GM21723 (cell line): ENCODE measurements around the gene PRSS36.
A peak's percentile ranks its signal among the peaks of the same experiment; 100 is the strongest.
"Not testable (repeated sequence)": the region's sequence is repeated elsewhere in the genome, so short reads cannot be mapped to it uniquely, and the experiment has no call there.

Experiments used
- ATAC-seq: cut with Tn5 transposase; IDR thresholded peaks from one replicate; pipeline ENCODE4 v1.9.1; 2021; ENCODE audit warnings: mild to moderate bottlenecking, moderate library complexity; ENCODE audit not compliant: unreplicated experiment

The PRSS36 gene

DNA sequence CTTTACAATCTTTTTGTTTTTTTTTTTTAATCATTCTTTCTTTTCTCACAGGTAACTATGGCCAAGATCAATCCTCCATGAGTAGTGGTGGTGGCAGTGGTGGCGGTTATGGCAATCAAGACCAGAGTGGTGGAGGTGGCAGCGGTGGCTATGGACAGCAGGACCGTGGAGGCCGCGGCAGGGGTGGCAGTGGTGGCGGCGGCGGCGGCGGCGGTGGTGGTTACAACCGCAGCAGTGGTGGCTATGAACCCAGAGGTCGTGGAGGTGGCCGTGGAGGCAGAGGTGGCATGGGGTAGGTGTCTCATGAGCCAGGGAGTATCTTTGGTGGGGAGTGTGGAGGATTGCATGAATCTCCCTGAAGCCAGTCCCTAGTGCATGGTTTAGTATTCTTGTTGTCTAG lies 35.0 kb upstream of the PRSS36 start:
- ATAC-seq: no peak

DNA sequence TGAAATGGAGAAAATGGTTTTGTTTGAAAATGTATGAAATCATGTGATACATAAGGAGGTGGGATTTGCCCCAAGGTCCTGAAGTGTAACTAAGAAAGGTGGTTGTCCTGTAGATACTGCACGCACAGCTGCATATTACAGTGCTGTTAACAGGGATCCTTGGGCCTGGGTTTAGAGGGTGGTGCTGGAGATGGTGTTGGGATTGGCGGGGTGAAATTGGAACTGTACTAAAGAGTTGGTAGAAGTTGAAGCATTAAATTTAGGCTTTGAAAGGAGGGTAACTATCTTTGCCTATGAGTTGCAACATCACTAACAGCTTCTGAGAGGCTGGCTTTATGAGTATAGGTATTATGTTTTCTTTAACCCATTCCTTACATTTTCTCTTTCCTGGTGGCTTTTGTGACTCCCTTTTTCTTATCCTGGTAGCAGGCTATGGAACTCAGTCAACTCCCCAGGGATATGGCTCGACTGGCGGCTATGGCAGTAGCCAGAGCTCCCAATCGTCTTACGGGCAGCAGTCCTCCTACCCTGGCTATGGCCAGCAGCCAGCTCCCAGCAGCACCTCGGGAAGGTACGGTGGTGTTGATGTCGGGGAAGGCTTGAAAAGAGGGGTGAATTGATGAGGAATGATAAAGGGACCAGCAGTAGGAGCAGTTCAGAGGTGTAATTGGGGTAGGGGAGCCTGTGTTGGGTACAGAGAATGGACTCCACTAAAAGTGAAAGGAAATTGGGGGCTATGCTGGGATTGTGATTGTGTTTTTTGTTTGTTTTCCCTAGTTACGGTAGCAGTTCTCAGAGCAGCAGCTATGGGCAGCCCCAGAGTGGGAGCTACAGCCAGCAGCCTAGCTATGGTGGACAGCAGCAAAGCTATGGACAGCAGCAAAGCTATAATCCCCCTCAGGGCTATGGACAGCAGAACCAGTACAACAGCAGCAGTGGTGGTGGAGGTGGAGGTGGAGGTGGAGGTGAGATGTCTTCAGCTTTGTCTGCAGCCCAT lies 33.9 kb upstream of the PRSS36 start:
- ATAC-seq: no peak

DNA sequence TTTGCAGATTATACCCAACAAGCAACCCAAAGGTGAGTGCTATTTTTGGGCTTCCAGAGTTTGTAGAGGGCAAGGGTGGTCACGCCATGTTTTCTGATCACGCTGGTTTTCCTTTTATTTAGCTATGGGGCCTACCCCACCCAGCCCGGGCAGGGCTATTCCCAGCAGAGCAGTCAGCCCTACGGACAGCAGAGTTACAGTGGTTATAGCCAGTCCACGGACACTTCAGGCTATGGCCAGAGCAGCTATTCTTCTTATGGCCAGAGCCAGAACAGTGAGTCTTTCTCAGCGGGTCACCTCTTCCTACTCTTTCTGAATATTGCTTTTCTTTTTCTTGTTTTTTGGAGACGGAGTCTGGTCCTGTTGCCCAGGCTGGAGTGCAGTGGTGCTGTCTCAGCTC lies 32.5 kb upstream of the PRSS36 start:
- no peak for ATAC-seq

DNA sequence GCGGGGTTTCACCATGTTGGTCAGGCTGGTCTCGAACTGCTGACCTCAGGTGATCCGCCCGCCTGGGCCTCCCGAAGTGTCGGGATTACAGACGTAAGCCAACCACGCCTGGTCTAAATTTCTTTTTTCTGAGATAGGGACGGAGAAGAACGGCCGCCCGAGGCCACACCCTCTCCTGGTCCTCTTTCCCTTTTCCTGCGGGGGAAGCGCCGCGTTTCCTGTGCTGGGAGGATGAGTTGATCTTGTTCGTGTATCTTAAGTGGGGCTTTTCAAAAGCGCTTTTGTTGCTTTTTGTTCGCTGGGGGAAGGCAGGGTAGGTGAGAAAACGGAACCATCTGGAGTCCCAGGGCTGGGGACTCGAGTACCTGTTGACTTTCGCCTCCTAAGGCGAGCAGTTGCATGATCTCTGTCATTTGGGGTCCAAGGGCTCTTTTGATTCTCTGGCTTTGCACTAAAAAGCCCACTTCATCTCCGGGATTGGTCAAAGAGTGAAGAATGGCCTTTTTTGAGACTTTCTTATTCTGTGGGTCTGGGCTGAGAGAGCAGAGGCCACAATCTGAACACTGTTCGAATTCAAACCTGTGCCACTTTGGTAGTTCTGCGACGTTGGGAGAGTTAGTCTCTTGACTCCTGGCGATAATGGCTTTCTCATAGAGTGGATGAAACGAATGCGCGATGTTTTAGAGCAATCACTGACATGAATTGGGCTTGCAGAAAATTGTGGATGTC lies 31.4 kb upstream of the PRSS36 start:
- ATAC-seq: no peak

DNA sequence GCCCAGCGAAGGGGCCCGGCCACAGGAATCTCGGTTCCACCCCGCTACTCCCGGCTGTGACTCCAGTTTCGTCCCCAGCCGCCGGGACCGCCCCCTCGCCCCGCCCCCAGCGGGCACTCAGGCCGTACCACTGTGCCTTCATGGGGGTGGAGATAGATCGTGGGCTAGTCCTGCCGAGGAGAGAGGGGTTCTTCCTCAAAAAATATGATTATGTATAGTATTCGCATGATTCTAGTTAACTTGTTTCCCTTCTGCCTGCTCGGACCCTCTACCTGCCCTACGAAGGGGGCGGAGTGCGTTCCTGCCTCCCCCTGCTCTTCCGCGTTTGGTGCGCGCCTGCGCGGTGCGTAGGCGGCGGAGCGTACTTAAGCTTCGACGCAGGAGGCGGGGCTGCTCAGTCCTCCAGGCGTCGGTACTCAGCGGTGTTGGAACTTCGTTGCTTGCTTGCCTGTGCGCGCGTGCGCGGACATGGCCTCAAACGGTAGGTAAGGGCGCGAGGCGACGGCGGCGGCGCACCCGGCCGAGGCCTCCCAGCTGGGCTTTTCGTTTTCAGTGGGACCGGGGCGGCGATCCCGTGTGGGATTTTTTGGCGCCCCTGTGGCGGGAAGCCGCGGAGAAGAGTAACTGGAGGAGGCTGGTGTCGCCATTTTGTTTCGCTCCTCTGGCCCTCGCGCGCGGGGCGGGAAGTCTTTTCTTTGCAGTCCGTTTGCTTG lies 30.0 kb upstream of the PRSS36 start, which contains the start of gene FUS:
Gene FUS, plus strand, starts transcription at position 393 of the 713 bp plus-strand sequence. Its CDS starts 76 bp downstream, at position 469.
- peak; percentile 53 for ATAC-seq

DNA sequence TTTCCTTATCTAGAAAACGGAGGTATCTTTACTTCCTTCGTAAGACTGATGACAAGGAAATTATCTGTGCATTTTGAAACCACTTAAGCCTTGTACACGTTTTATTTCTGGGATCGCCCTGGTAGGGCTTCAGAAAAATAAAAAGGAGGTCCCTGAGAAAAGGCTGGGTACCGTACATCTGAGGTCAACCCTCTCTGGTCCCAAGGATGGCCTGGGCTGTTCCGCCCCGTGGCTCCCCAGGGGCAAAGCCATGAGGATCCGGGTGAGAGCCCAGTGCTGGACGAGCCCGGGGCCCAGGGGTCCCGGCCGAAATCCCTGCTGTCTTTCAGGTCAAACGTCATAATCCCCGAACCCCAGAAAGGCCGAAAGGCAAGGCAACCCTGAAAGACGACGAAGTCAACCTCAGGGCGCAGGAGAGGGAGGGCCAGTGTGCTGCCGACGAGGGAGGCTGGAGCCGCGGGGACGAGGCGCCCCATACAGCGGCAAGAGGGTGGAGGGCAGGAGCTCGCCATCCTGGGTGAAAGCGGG lies 29.4 kb upstream of the PRSS36 start:
- peak; percentile 2 for ATAC-seq

DNA sequence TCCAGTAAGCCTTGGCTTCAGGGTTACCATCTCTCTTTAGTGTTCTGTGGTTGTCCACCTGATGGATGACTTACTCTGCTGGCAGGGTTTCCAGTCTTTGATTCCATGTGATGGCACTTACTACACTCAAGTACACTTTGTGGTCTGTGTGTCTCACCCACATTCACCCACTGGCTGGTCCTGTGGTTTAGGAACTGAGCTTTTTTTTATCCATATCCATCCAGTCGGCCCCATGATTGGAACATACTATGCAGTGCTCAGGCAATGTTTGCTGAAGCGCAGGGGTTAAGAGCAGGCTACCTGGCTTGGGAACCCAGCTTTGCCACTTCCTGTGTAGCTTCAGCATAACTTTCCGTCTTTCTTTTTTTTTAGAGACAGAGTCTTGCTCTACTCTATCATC lies 27.3 kb upstream of the PRSS36 start:
- ATAC-seq: no peak

DNA sequence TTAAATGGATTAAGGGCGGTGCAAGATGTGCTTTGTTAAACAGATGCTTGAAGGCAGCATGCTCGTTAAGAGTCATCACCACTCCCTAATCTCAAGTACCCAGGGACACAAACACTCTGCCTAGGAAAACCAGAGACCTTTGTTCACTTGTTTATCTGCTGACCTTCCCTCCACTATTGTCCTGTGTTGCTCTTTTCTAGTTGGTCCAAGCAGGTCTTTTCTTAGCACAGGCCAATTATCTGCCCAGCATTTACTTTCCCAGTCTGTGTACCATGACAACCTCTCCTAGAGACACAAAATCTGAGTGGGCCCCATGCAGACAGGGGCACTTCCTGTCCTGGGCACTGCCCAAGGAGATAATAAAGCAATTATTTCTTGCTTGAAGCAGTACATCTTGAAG lies 20.2 kb upstream of the PRSS36 start:
- ATAC-seq: not testable (repeated sequence)

DNA sequence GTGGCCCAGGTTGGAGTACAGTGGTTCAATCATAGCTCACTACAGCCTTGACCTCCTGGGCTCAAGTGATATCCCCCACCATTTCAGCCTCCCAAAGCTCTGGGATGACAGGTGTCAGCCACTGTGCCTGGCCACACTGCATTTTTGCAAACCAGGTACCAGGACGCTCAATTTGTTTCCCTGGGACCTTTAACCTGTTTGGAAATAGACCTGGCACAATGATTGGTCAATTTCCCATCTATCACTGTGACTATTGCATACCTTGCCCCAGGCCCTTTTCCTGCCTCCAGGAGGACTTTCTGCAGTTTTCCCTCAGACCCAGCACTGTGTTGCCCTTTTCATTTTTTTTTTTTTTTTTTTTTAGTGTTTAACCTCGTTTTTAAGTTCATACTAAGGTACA lies 19.0 kb upstream of the PRSS36 start:
- no peak for ATAC-seq

DNA sequence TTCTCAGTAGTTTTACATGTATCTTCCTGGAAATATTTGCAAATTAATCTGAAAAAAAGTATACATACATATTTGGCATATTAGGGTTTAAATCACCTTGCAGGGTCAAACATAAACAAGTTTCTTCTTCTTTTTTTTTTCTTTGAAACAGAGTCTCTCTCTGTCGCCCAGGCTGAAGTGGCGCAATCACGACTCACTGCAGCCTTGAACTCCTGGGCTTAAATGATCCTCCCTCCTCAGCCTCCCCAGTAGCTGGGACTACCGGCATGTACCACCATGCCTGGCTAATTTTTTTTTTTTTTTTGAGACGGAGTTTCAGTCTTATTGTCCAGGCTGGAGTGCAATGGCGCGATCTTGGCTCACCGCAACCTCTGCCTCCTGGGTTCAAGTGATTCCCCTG lies 17.4 kb upstream of the PRSS36 start:
- ATAC-seq: no peak

DNA sequence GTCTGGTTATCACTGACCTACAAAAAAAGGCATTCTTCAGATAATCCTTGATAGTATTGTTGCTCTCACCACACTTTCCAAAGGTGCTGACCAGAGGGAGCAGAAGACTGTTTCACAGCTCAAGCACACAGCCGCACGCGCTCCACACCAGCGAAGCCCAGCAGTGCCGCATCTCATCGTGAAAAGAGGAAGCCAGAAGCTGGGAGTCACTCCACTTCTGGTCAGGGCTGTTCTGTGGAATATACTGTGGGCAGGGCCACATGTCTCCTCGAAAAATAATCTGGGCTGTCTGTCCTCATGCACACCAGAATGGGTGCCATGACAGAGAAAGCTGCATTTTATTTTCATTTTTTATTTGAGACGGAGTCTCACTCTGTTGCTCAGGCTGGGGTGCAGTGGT lies 7.3 kb upstream of the PRSS36 start:
- ATAC-seq: no peak

DNA sequence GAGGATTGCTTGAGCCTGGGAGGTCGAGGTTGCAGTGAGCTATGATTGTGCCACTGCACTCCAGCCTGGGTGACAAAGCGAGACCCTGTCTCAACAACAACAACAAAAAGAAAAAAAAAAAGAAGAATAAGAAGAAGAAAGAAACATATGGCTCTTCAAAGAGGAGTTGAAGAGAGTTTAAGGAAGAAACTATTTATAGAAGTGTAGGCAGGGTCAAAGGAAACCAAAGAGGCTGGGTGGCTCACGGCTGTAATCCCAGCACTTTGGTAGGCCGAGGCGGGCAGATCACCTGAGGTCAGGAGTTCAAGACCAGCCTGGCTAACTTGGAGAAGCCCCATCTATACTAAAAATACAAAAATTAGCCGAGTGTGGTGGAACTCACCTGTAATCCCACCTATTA lies 1.1 kb upstream of the PRSS36 start:
- not testable (repeated sequence) for ATAC-seq

DNA sequence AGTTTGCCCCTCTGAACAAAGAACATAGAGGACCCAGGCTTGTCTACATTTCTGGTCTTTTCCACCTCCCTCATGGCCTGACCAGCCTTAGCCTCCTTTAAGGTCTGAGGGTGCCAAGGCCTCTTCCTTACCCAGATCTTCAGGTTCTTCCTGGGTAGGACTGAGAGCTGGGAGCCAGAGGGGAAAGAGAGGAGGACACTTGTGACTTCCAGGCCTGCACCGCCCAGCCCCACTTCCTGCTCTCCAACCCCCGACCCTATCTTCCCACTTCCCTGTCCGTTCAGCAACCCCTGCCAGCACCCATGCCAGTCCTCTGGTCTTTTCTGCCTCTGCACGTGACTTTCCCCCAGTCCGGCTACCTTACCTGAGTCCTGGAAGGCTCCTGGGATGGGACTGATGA lies 534 bp downstream of the PRSS36 start:
- ATAC-seq: no peak

DNA sequence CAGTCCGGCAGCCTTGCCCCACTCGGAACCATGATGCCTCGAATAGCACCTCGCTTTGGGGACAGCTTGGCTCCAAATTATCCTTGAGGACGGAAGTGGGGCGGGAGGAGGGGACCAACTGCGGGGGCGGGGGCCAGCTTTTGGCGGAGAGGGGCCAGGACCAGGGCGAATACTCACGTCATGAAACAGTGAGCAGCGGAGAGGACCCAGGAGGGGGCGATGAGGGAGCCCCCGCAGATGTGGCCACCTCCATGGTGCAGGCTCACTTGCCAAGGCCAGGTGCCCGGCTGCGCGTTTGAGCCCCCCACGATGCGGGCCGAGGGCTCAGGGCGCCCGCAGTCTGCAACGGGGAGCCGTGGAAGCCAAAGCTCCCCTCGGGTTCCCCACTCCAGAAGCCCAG lies 970 bp downstream of the PRSS36 start:
- no peak for ATAC-seq

DNA sequence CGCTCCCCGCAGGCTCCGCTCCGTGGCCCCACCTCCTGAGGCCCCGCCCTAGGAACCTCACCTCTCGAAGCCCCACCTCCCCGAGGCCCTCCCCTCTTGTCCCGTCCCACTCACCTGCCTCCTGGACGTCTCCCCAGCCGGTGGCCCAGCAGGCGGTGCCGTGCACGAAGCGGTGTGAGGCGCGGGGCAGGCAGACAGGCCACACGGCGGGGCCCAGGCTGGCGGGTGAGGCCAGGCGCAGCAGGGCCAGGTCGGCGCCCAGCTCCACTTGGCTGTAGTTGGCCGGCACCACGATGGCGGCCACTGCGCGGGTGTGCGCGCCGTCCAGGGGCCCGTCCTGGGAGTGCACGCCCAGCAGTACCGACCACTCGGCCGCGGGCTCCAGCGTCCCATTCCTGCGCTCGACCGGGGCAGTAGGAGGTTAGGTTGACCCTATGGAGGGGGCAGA lies 1.6 kb downstream of the PRSS36 start:
- no peak for ATAC-seq

DNA sequence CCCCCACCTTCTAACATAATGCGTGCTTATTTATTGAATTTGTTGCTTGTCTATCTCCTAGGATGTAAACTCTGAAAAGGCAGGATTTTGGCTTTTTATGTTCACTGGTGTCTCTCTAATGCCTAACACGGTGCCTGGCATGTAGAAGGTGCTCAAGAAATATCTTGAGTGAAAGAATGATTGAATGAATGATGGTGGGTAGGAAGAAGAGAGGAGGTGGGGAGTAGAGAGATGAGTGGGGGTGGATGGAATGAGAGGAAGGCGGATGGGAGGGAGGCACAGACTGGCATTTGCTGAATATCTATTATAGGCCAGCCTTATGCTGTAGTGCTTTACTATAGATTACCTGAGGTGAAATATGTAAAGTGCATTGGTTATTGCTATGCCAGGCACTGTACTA lies 2.3 kb downstream of the PRSS36 start:
- no peak for ATAC-seq

DNA sequence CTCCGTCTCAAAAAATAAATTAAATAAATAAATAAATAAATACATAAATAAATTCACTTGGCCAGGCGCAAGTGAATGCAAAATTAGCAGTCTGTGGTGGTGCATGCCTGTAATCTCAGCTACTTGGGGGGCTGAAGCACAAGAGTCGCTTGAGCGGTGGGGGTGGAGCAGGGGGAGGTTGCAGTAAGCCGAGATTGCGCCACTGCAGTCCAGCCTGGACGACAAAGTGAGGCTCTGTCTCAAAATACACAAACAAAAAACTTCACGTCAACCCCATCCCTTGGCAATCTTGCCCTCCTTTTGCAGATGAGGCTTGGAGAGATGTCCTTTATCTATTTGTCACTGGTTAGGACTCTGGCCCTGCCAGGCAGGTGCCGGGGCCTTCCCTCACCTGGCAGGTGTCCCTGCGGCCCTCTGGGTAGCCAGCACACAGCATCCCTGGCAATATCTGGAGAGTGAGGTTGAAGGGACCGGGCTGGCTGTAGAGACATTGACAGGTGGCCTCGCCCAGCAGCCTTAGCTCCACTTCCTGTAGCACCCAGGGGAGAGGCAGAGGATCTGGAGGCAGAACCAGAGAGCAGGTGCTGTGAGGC lies 4.4 kb downstream of the PRSS36 start:
- no peak for ATAC-seq

DNA sequence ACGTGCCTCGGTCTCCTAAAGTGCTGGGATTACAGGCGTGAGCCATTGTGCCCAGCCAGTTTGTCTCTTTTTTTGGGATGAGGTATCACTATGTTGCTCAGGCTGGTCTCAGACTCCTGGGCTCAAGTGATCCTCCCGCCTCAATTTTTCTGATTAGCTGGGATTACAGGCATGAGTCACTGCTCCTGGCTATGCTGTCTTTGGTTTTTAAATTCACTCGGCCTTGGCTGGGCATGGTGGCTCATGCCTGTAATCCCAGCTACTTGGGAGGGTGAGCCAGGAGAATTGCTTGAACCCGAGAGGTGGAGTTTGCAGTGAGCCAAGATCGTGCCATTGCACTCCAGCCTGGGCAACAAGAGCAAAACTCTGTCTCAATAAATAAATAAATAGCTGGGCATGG lies 5.4 kb downstream of the PRSS36 start:
- ATAC-seq: not testable (repeated sequence)

DNA sequence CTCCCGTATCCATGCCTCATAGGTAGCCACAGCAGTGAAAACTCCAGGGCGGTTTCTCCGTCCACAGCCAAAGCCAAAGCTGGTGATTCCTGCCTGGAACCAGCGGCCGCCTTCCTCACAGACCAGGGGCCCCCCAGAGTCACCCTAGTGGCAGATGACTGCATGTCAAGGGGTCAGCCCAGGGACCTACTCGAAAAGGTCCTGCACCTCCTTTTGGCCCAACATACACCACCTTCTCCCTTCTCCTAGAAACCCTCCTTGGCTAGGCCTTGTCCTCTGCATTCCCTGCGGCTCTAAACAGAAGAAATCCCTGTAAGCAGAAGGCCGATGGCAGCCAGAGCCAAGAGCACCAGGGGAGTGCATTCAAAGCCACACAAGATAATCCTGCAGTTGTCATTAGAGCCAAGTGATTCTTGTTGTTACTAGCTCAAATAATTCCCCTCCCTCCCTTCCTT lies 6.1 kb downstream of the PRSS36 start:
- no peak for ATAC-seq

DNA sequence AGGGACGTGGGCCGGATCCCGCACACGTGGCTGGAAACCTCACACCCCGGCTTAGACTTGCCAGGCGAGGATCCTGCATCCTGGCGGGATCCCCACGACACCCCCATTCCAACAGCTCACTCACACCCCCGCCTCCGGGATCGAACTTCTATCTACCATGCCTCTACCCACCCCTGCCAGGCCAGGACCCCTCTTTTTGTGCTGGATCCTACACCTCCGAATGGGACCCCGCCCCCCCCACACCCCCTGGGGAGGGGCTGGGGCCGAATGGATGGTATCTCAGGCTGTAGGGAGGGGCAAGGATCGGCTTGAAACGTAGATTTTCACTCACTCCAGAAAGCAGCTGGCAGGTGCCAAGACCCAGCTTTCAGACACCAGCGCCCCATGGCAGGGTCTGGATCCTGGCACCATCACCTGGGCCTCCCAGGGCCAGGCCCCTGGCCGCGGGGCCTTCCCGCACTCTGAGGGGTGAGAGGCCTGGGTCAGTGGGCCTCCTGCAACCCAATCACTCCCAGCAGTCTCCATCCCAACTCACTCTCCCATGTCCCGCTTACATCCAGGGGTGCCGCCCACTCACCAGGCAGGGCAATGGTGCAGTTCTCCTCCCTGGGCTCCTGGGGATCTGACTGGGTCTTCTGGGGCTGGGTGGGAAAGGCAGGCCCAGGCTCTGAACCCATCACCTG lies 6.7 kb downstream of the PRSS36 start:
- no peak for ATAC-seq
